Activated CD8-positive, alpha-beta memory T cell treated with anti-CD3 and anti-CD28 coated beads for 48 hours (primary cell): ENCODE results near the gene TUBB6.

Source experiments
- DNase-seq, 3 experiments: peaks; one replicate each; pipeline ENCODE4 v3.0.0-alpha.2; 2020; ENCODE audit warnings: low read depth in 2 of 3, low spot score in 2 of 3

TUBB6 gene

GRCh38 chr18:12313530-12314245 lies 5.6 kb downstream of the TUBB6 start:
- DNase-seq: no peak

- no peak for DNase-seq
These were observed 6.7 kb downstream of the TUBB6 start for GRCh38 chr18:12314591-12315305.

GRCh38 chr18:12315490-12315889 lies 7.4 kb downstream of the TUBB6 start:
- no peak for DNase-seq

GRCh38 chr18:12315911-12316310 lies 7.9 kb downstream of the TUBB6 start:
- DNase-seq: no peak

- no peak for DNase-seq
These were observed 9.8 kb downstream of the TUBB6 start for GRCh38 chr18:12317664-12318333.

GRCh38 chr18:12318334-12318697 lies 10.3 kb downstream of the TUBB6 start:
- DNase-seq: no peak

GRCh38 chr18:12318857-12319256 lies 10.8 kb downstream of the TUBB6 start:
- DNase-seq: no peak

GRCh38 chr18:12321333-12321732 lies 13.3 kb downstream of the TUBB6 start:
- no peak for DNase-seq

- no peak for DNase-seq
These were observed 17.1 kb downstream of the TUBB6 start for GRCh38 chr18:12324991-12325725.

GRCh38 chr18:12325726-12326245 lies 17.7 kb downstream of the TUBB6 start:
- no peak for DNase-seq

GRCh38 chr18:12326711-12327460 lies 18.8 kb downstream of the TUBB6 start:
- no peak for DNase-seq

- DNase-seq: peak; percentile 40 to 76 (median 49)
These were observed 19.6 kb downstream of the TUBB6 start for GRCh38 chr18:12327510-12328178.

GRCh38 chr18:12328179-12328823 lies 20.3 kb downstream of the TUBB6 start:
- DNase-seq: no peak

- DNase-seq: no peak
These were observed 21.2 kb downstream of the TUBB6 start for GRCh38 chr18:12329125-12329698.

- no peak for DNase-seq
These were observed 22.7 kb downstream of the TUBB6 start for GRCh38 chr18:12330766-12331165.

GRCh38 chr18:12333506-12334290 lies 25.7 kb downstream of the TUBB6 start:
- no peak for DNase-seq

GRCh38 chr18:12334366-12334808 lies 26.3 kb downstream of the TUBB6 start:
- DNase-seq: no peak

GRCh38 chr18:12334863-12335262 lies 26.8 kb downstream of the TUBB6 start:
- no peak for DNase-seq
